ENCODE measurements around the gene PSME4. TPM values are rescaled to one million over a fixed set of nuclear protein-coding genes. Genes with fewer than 3 reads are reported as not detected.

PSME4 gene
- total RNA-seq, 1 donor from 2014 or later, result 45.3 TPM

GRCh38 chr2:54009549-54009948 is 38.8 kb upstream of the PSME4 start:
- no peak for TF ChIP-seq CTCF (IDR thresholded peaks at IDR 0.05)
- Mint-ChIP-seq H3K36me3 (ENCODE audit: low read depth) (no peaks in the 10 kb centered on the region), H3K27ac (ENCODE audit: unreplicated experiment) (peak overlapping the region; percentile 65), H3K4me3 (ENCODE audit: unreplicated experiment) (no peak overlapping the region), H3K4me1 (ENCODE audit: low read depth) (peaks cover 6% of the 10 kb centered on the region), H3K27me3 (ENCODE audit: low read depth) (no peaks in the 10 kb centered on the region), H3K9me3 (ENCODE audit: low read depth) (no peaks in the 10 kb centered on the region)
- no peak for DNase-seq (ENCODE audit: low spot score)

GRCh38 chr2:54008439-54008838 is 37.6 kb upstream of the PSME4 start:
- no peaks in the 10 kb centered on the region for H3K36me3 Mint-ChIP-seq (ENCODE audit: low read depth)
- H3K4me1 Mint-ChIP-seq (ENCODE audit: low read depth), result peaks cover 6% of the 10 kb centered on the region
- no peaks in the 10 kb centered on the region for H3K9me3 Mint-ChIP-seq (ENCODE audit: low read depth)
- TF ChIP-seq CTCF (IDR thresholded peaks at IDR 0.05), result no peak
- DNase-seq (ENCODE audit: low spot score), result no peak
- no peak overlapping the region for H3K27ac Mint-ChIP-seq (ENCODE audit: unreplicated experiment)
- no peaks in the 10 kb centered on the region for H3K27me3 Mint-ChIP-seq (ENCODE audit: low read depth)
- H3K4me3 Mint-ChIP-seq (ENCODE audit: unreplicated experiment), result no peak overlapping the region

GRCh38 chr2:54000524-54000923 is 29.7 kb upstream of the PSME4 start:
- Mint-ChIP-seq H3K9me3 (ENCODE audit: low read depth) (no peaks in the 10 kb centered on the region), H3K27me3 (ENCODE audit: low read depth) (no peaks in the 10 kb centered on the region), H3K4me1 (ENCODE audit: low read depth) (no peaks in the 10 kb centered on the region), H3K4me3 (ENCODE audit: unreplicated experiment) (no peak overlapping the region), H3K36me3 (ENCODE audit: low read depth) (no peaks in the 10 kb centered on the region), H3K27ac (ENCODE audit: unreplicated experiment) (no peak overlapping the region)
- no peak for DNase-seq (ENCODE audit: low spot score)
- TF ChIP-seq CTCF (IDR thresholded peaks at IDR 0.05), result no peak

GRCh38 chr2:54000122-54000521 is 29.3 kb upstream of the PSME4 start:
- H3K4me3 Mint-ChIP-seq (ENCODE audit: unreplicated experiment), result no peak overlapping the region
- H3K27ac Mint-ChIP-seq (ENCODE audit: unreplicated experiment), result no peak overlapping the region
- no peak for DNase-seq (ENCODE audit: low spot score)
- no peaks in the 10 kb centered on the region for H3K27me3 Mint-ChIP-seq (ENCODE audit: low read depth)
- no peaks in the 10 kb centered on the region for H3K4me1 Mint-ChIP-seq (ENCODE audit: low read depth)
- no peaks in the 10 kb centered on the region for H3K36me3 Mint-ChIP-seq (ENCODE audit: low read depth)
- TF ChIP-seq CTCF (IDR thresholded peaks at IDR 0.05), result no peak
- H3K9me3 Mint-ChIP-seq (ENCODE audit: low read depth), result no peaks in the 10 kb centered on the region

- DNase-seq (ENCODE audit: low spot score), result no peak
- no peak for TF ChIP-seq CTCF (IDR thresholded peaks at IDR 0.05)
- H3K27me3 Mint-ChIP-seq (ENCODE audit: low read depth), result no peaks in the 10 kb centered on the region
Observed at GRCh38 chr2:53998834-53999233, 28.0 kb upstream of the PSME4 start.

More at GRCh38 chr2:53998834-53999233, 28.0 kb upstream of the PSME4 start:
- Mint-ChIP-seq H3K4me3 (ENCODE audit: unreplicated experiment) (no peak overlapping the region), H3K27ac (ENCODE audit: unreplicated experiment) (no peak overlapping the region), H3K4me1 (ENCODE audit: low read depth) (no peaks in the 10 kb centered on the region), H3K36me3 (ENCODE audit: low read depth) (no peaks in the 10 kb centered on the region), H3K9me3 (ENCODE audit: low read depth) (no peaks in the 10 kb centered on the region)
